ENCODE results near the gene BCR. TPM values are rescaled to one million over a fixed set of nuclear protein-coding genes. Genes with fewer than 3 reads are reported as not detected.

The BCR gene
- total RNA-seq, 2 donors from 2014 or later = 40.3 to 47.4 TPM

- DNase-seq (ENCODE audit: low spot score) = no peak
- intact Hi-C loops (cut with DNase I) = no loop called here
Measured at GRCh38 chr22:23261900-23262450, 81.7 kb downstream of the BCR start.

DNA sequence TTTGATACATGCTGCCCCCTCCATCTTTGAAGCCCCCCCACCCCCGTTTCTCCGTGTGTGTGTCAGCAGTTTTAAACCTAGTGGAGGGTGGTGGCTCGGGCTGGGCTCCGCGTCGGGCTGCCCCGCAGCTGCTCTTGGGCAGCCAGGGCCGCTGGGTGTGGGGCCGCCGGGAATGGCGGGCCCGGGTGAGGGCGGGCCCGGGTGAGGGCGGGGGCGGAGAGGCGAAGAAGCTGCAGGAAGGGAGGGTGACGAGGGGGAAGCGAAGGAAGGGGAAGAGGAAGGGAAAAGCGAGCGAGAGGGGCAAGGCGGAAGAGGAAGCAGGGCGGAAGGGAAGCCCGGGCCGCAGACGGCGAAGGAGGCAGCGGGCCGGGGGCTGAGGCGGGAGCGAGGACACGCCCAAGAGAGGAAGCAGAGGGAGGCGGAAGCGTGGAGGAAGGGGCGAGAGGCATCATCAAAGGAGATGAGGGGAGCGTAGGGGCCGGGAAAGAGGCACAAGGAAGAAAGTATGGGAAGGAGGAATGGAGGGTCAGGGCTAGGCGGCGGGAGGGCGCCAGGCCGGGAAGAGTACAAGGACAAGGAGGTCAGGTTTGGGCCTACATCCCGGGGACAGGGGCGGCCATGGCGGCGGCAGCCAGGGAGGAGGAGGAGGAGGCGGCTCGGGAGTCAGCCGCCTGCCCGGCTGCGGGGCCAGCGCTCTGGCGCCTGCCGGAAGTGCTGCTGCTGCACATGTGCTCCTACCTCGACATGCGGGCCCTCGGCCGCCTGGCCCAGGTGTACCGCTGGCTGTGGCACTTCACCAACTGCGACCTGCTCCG lies 82.4 kb downstream of the BCR start:
- intact Hi-C loops (cut with DNase I) = no loop called here
- no peak for DNase-seq (ENCODE audit: low spot score)

DNA sequence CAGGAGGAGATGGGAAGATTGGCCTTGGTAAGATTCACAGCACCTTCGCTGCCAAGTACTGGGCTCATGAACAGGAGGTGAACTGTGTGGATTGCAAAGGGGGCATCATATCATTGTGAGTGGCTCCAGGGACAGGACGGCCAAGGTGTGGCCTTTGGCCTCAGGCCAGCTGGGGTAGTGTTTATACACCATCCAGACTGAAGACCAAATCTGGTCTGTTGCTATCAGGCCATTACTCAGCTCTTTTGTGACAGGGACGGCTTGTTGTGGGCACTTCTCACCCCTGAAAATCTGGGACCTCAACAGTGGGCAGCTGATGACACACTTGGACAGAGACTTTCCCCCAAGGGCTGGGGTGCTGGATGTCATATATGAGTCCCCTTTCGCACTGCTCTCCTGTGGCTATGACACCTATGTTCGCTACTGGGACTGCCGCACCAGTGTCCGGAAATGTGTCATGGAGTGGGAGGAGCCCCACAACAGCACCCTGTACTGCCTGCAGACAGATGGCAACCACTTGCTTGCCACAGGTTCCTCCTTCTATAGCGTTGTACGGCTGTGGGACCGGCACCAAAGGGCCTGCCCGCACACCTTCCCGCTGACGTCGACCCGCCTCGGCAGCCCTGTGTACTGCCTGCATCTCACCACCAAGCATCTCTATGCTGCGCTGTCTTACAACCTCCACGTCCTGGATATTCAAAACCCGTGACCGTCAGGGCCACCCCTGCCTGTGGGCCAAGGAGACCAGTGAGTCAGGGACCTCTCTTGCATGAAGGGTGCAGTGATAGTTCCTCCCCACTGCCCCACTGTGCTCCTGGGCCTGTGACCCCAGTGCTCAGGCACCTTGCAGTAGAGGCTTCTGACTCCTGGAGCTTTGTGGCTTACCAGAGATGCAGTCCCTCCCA lies 83.6 kb downstream of the BCR start:
- no peak for DNase-seq (ENCODE audit: low spot score)
- intact Hi-C loops (cut with DNase I) = loop anchor here in 1 of 2 donors (1.0 kb wide), 1 partner anchor 15 kb away; no protein-coding TSS in a partner anchor

- no peak for DNase-seq (ENCODE audit: low spot score)
- intact Hi-C loops (cut with DNase I) = loop anchor here in 1 of 2 donors (1.0 kb wide), 1 partner anchor 15 kb away; no protein-coding TSS in a partner anchor
Measured at GRCh38 chr22:23264610-23265367, 84.5 kb downstream of the BCR start.

DNA sequence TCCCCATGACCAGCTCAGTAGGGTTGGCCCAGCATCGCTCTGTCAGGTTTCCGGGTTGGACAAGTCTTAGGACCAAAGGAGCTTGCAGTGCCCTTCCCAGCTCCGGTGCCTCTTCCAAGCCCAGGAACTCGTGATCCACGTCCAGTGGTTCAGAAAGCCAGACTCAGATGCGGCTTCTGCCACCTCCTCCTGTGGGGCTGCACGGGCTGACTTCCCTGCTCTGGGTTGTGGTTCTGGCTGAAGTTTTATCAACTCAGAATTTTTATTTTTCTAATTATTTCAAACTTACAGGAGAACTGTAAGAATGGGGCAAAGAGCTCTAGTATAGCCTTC lies 85.0 kb downstream of the BCR start:
- DNase-seq (ENCODE audit: low spot score) = no peak
- intact Hi-C loops (cut with DNase I) = no loop called here

DNA sequence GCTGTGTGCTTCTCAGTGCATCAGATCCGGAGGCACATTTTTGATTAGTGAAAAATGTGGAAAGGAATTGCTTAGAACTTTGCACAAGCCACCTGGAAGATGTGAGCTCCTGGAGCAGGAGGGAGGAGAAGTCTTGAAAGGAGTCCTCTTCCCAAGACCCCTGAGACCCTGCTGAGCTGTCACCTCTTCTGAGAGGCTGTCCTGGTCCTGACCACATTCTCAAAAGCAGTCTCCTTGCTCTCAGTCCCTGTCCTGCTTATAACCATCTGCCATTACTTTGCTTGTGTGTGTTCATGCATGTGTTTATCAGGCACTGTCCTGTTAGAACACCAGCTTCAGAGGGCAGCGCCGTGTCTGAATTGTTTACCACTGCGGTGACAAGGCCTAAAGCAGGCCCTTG lies 86.5 kb downstream of the BCR start:
- no peak for DNase-seq (ENCODE audit: low spot score)
- intact Hi-C loops (cut with DNase I) = no loop called here

DNA sequence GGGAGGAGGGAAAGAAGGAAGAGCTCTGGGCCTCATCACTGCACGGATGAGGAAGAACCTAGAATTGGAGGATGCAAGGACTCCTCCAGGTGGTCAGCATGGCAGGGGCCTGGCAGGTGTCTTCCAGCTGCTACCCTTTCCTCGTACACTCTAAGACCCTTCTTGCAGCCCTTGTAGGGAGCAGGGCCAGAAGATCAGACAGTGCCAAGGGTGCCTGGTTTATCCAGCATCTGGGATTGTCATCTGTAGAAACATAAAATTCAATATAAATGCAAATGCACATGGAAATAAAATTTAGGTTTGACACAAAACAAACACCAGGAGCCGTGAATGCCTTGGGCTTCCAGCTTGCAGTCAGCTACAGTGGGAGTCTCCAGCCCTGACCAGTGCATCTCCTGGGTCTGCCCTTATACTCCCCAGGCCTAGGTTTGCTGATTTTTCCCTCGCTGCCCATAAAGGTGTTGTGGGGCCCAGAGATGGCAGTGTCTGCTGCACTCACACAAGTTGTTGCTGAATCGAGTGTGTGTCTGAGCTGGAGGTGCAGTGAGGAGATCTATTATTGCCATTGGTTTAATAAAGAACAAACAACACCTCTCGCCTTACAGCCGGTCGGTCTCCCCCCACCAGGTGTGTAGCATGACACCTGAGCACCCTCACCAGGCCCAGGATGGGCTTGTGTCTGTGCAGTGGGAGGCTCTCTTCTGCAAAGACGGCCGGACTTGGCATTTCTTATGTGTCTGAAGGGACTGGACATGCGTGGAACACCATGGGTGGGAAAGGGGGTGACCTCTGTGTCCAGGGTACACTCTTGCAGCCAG lies 87.1 kb downstream of the BCR start:
- intact Hi-C loops (cut with DNase I) = no loop called here
- no peak for DNase-seq (ENCODE audit: low spot score)

- no peak for DNase-seq (ENCODE audit: low spot score)
- intact Hi-C loops (cut with DNase I) = no loop called here
Measured at GRCh38 chr22:23268139-23268712, 87.9 kb downstream of the BCR start.

- intact Hi-C loops (cut with DNase I) = no loop called here
- DNase-seq (ENCODE audit: low spot score) = no peak
Measured at GRCh38 chr22:23268877-23269276, 88.6 kb downstream of the BCR start.

DNA sequence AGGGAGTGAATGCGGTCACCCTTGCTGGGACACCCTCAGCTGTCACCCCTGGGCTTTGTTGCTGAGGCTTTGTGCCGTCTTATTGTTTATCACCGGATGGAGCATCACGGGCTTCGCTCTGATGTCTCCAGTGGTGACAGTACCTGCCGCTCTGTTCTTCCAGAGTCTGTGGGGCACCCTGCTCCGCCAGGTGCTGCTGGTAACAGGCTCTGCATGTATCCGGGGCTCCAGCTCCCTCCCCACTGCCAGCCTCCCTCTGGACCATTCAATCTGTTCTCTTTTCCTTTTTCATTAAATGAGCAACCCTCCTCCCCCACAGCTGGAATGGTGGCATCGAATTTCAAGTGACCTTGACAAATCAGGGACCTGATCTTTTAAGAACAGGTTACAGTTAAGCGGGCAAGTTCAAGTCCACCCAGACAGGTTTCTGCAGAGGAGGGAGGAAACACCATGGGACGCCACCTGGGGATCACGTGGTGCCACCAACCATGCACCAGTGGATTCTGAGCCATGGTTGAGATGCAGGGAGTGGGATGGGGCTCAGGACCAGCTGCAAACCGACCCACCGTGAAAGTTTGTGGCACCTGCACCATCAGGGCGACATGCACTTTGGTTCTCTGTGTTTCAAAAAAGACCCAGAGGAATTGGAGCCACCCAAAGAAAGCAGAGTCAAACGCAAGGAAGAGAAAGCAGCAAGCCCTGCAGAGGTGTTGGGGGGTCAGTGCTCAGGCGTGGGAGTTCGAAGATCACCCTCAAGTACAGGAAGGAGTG lies 89.3 kb downstream of the BCR start:
- intact Hi-C loops (cut with DNase I) = no loop called here
- no peak for DNase-seq (ENCODE audit: low spot score)

DNA sequence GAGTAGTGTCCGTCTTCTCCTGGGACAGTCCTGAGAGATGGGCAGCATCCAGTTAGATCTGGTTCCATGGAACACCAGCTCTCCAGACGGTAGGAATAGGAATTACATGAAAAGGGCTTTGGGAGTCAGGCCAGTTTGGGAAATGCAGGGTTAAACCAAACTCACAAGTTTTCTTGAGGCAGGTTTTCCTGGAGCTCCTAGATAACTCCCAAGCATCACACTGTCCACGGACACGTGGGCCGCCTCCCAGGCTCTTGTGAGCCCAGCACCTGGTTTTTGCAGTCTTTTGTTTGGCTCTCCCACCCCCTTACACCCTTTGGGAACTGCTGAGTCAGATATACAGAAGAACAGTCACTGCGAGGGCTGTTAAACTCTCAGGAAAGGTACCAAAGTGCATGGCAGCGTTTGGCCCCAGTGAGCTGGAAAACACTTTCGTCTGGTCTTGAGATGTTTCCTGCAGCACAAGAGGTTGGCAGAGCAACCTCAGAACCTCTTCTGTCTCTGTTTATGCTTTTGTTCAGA lies 90.0 kb downstream of the BCR start:
- intact Hi-C loops (cut with DNase I) = no loop called here

DNA sequence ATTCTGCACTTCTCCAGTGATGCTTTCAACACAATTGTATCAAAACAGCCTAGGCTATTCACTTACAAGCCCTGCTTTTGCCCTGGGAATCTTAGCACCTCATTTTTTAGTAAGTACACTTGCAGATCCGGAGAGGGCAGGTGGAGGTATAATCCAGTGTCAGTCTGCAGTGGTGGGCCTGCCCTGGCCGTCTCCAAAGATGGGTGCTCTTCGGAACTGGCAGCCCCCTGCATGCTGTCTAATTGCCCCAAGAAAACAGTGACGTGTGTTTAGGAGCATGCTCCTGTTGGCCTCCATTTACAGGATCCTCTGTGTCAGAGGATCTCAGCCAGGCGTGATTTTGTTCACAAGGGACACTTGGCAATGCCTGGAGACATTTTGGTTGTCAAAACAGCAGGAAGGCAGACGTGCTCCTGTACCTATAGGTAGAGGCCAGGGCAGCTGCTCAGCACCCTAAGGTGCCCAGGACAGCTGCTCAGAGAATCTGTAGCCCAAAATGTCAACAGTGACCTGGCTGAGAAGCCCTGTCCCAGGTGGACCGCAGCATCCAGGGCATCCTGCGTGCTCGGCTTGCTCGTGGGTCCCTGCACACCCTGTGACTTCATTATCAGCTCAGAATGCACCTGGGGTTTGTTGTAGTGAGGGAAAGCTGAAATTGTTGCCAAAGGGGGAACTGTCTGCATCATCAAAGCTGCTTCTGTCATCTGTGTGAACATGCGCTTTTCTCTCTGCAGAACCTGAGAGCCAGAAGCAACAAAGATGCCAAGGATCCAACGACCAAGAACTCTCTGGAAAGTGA lies 90.7 kb downstream of the BCR start:
- no peak for DNase-seq (ENCODE audit: low spot score)
- intact Hi-C loops (cut with DNase I) = no loop called here

More for the DNA sequence above, 90.0 kb downstream of the BCR start:
- DNase-seq (ENCODE audit: low spot score) = no peak

GRCh38 chr22:23271597-23271908 lies 91.2 kb downstream of the BCR start:
- intact Hi-C loops (cut with DNase I) = no loop called here

GRCh38 chr22:23272371-23272770 lies 92.1 kb downstream of the BCR start:
- no peak for DNase-seq (ENCODE audit: low spot score)
- intact Hi-C loops (cut with DNase I) = no loop called here

More at GRCh38 chr22:23271597-23271908, 91.2 kb downstream of the BCR start:
- DNase-seq (ENCODE audit: low spot score) = no peak

DNA sequence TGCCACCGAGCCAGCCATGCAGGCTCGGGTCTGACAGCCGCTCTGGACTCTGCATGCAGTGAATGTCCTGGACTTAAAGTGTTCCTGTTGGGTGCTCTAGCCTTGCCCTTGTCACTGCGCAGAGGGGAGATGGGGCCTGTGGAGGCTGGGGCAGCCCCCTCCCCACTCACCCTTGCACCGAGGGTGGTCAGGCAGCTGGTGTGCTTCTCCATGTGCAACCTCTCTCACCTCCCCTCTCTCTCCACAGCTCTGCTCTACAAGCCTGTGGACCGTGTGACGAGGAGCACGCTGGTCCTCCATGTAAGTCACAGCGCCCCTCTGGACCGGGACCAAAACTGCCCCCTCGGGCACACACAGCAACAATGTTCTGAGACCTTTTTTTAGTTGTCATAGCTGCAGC lies 92.5 kb downstream of the BCR start:
- intact Hi-C loops (cut with DNase I) = no loop called here
- no peak for DNase-seq (ENCODE audit: low spot score)

GRCh38 chr22:23273445-23274145 lies 93.3 kb downstream of the BCR start:
- no peak for DNase-seq (ENCODE audit: low spot score)
- intact Hi-C loops (cut with DNase I) = no loop called here

All from posterior vena cava (tissue), 2 donors.